ENCODE results near the gene SCN9A. TPM values are rescaled to one million over a fixed set of nuclear protein-coding genes. Genes with fewer than 3 reads are reported as not detected.

Gene SCN9A
- total RNA-seq, 4 donors from 2014 or later = 2.3 to 6.7 (median 5.1) TPM

GRCh38 chr2:166238176-166238575 lies 137.6 kb downstream of the SCN9A start:
- Histone ChIP-seq H3K36me3 (no peaks in the 10 kb centered on the region), H3K9me3 (no peaks in the 10 kb centered on the region), H3K27me3 (no peaks in the 10 kb centered on the region), H3K27ac (no peak overlapping the region), H3K4me3 (replicated peaks in 1 of 3) (no peak overlapping the region), H3K4me1 (no peaks in the 10 kb centered on the region)
- no peak for DNase-seq
- intact Hi-C loops (cut with DNase I) = no loop called here
- no peak for TF ChIP-seq POLR2A (IDR thresholded peaks at IDR 0.05)
- no peak for TF ChIP-seq CTCF (IDR thresholded peaks at IDR 0.05)

- H3K36me3 ChIP-seq = no peaks in the 10 kb centered on the region
- intact Hi-C loops (cut with DNase I) = no loop called here
- no peaks in the 10 kb centered on the region for H3K4me1 ChIP-seq
- H3K4me3 ChIP-seq (replicated peaks in 1 of 3) = no peak overlapping the region
- WGBS, 2 donors = 72% methylated on average over 7 of the region's 7 CpGs
- H3K9me3 ChIP-seq = no peaks in the 10 kb centered on the region
- DNase-seq = no peak
- no peak for TF ChIP-seq CTCF (IDR thresholded peaks at IDR 0.05)
- TF ChIP-seq POLR2A (IDR thresholded peaks at IDR 0.05) = no peak
- H3K27me3 ChIP-seq = no peaks in the 10 kb centered on the region
- H3K27ac ChIP-seq = no peak overlapping the region
Observed at GRCh38 chr2:166234112-166234846, 141.5 kb downstream of the SCN9A start.

GRCh38 chr2:166233244-166233643 lies 142.5 kb downstream of the SCN9A start:
- Histone ChIP-seq H3K4me3 (replicated peaks in 1 of 3) (no peak overlapping the region), H3K27ac (no peak overlapping the region), H3K9me3 (no peaks in the 10 kb centered on the region), H3K4me1 (no peaks in the 10 kb centered on the region), H3K27me3 (no peaks in the 10 kb centered on the region), H3K36me3 (no peaks in the 10 kb centered on the region)
- intact Hi-C loops (cut with DNase I) = no loop called here
- no peak for TF ChIP-seq CTCF (IDR thresholded peaks at IDR 0.05)
- no peak for TF ChIP-seq POLR2A (IDR thresholded peaks at IDR 0.05)
- no peak for DNase-seq
- 60 to 81% methylated on average over 2 of the region's 2 CpGs for WGBS, 2 donors

- WGBS, 2 donors = 46 to 73% methylated on average over 2 of the region's 2 CpGs
- Histone ChIP-seq H3K4me3 (replicated peaks in 1 of 3) (no peak overlapping the region), H3K27ac (no peak overlapping the region), H3K36me3 (no peaks in the 10 kb centered on the region), H3K9me3 (no peaks in the 10 kb centered on the region), H3K4me1 (no peaks in the 10 kb centered on the region), H3K27me3 (no peaks in the 10 kb centered on the region)
- no peak for DNase-seq
- intact Hi-C loops (cut with DNase I) = no loop called here
- TF ChIP-seq CTCF (IDR thresholded peaks at IDR 0.05) = no peak
- no peak for TF ChIP-seq POLR2A (IDR thresholded peaks at IDR 0.05)
Observed at GRCh38 chr2:166230724-166231070, 145.0 kb downstream of the SCN9A start.

GRCh38 chr2:166230024-166230723 lies 145.6 kb downstream of the SCN9A start:
- Histone ChIP-seq H3K27ac (no peak overlapping the region), H3K4me3 (replicated peaks in 1 of 3) (no peak overlapping the region), H3K4me1 (no peaks in the 10 kb centered on the region), H3K27me3 (no peaks in the 10 kb centered on the region), H3K36me3 (no peaks in the 10 kb centered on the region), H3K9me3 (no peaks in the 10 kb centered on the region)
- WGBS, 2 donors = 69 to 72% methylated on average over 4 of the region's 4 CpGs
- intact Hi-C loops (cut with DNase I) = no loop called here
- no peak for DNase-seq
- no peak for TF ChIP-seq POLR2A (IDR thresholded peaks at IDR 0.05)
- TF ChIP-seq CTCF (IDR thresholded peaks at IDR 0.05) = no peak
